Gastrocnemius medialis (tissue), 4 donors: ENCODE results near the gene COX14. TPM values are rescaled to one million over a fixed set of nuclear protein-coding genes. Genes with fewer than 3 reads are reported as not detected.
A peak's percentile ranks its signal among the peaks of the same experiment; 100 is the strongest.

Experiments used
- ATAC-seq, 2 donors: fragments of 150-250 bp; one replicate each; pipeline ENCODE4 v1.9.1; 2016
- DNase-seq, 2 donors: peaks; one replicate each; pipeline ENCODE4 v3.0.0-alpha.2; 2019
- H3K27ac ChIP-seq, 4 donors: fragments of 200-600 bp; sonication (generic); 1 replicate in 1 of 4; 2 replicates in 3 of 4; pipeline ENCODE4 v1.5.1; 2016 to 2018; ENCODE audit warnings: mild to moderate bottlenecking in 2 of 4, moderate library complexity in 1 of 4
- H3K27me3 ChIP-seq, 3 donors: fragments of 200-600 bp; sonication (generic) in 2 of 3; 1 replicate in 1 of 3; 2 replicates in 2 of 3; pipeline versions ENCODE4 v1.5.1 to v1.6.0; 2016 to 2019; ENCODE audit warnings: mild to moderate bottlenecking in 1 of 3, moderate library complexity in 1 of 3
- H3K36me3 ChIP-seq, 2 donors: fragments of 200-600 bp; sonication (generic) in 1 of 2; one replicate each; pipeline ENCODE4 v1.5.1; 2017 to 2018
- H3K4me1 ChIP-seq, 2 donors: fragments of 200-600 bp; sonication (generic) in 1 of 2; one replicate each; pipeline ENCODE4 v1.5.1; 2016 to 2017; ENCODE audit warnings: mild to moderate bottlenecking in 2 of 2
- H3K4me3 ChIP-seq, 4 donors: fragments of 200-600 bp; sonication (generic) in 3 of 4; 1 replicate in 1 of 4; 2 replicates in 3 of 4; pipeline ENCODE4 v1.5.1; 2016 to 2019; ENCODE audit warnings: mild to moderate bottlenecking in 2 of 4
- H3K9me3 ChIP-seq, 3 donors: fragments of 200-600 bp; sonication (generic) in 2 of 3; 1 replicate in 1 of 3; 2 replicates in 2 of 3; pipeline ENCODE4 v1.5.1; 2016 to 2019
- CTCF ChIP-seq, 5 experiments: fragments of 450-650 bp in 3 of 5; fragments of 200-600 bp in 2 of 5; sonication (generic) in 2 of 5; IDR thresholded peaks in 4 of 5; conservative IDR thresholded peaks in 1 of 5; 1 replicate in 4 of 5; 2 replicates in 1 of 5; pipeline ENCODE4 v1.5.1; 2016 to 2019; ENCODE audit warnings: antibody characterized with exemption in 5 of 5, mild to moderate bottlenecking in 3 of 5, moderate library complexity in 3 of 5
- POLR2A ChIP-seq, 2 donors: fragments of 450-650 bp; IDR thresholded peaks; one replicate each; pipeline ENCODE4 v1.6.1; 2017; ENCODE audit warnings: antibody characterized with exemption in 2 of 2, mild to moderate bottlenecking in 2 of 2, moderate library complexity in 2 of 2
- in situ Hi-C, 4 donors: fragments of 200-750 bp; cut with MboI; loops; one replicate each; pipeline versions ENCODE4 v1.15.0 to v1.8.0; 2017; ENCODE audit warnings: low sequenced_read_pairs in 4 of 4
- intact Hi-C: fragments of 100-400 bp; cut with DNase I; formaldehyde crosslinking; loops from one replicate; pipeline ENCODE4 v1.15.1; 2023; ENCODE audit warnings: low total_unique reads
- total RNA-seq, 4 donors: library from RNA; depleted of rRNA; stranded (reverse); fragments of >200 nt; gene quantifications; one replicate each; pipeline versions ENCODE4 v1.1.0 to v1.2.3, GENCODE V29; 2016

Gene COX14
- total RNA-seq, 4 donors from 2014 or later: 98.8 to 137 (median 106) TPM

- peaks cover 3 to 54% of the 10 kb centered on the region in 2 donors for H3K36me3 ChIP-seq
Observed at GRCh38 chr12:50099302-50100008, 12.6 kb upstream of the COX14 start.

GRCh38 chr12:50100561-50100960 is 11.5 kb upstream of the COX14 start:
- peaks cover 28 to 30% of the 10 kb centered on the region in 2 donors for H3K4me1 ChIP-seq
- no peaks in the 10 kb centered on the region for H3K27me3 ChIP-seq
- intact Hi-C loops (no loop called here), in situ Hi-C loops (loop anchor here in 1 of 4 donors (10.0 kb wide), 1 partner anchor 64 kb away; the partner anchor contains the start of gene CERS5)
- H3K9me3 ChIP-seq: no peaks in the 10 kb centered on the region
- ATAC-seq (no peak), DNase-seq (no peak)
- peaks cover 3 to 43% of the 10 kb centered on the region in 2 donors for H3K36me3 ChIP-seq
- TF ChIP-seq CTCF (IDR thresholded peaks at IDR 0.05 in 4 of 5, conservative IDR thresholded peaks at IDR 0.05 in 1 of 5): no peak
- TF ChIP-seq POLR2A (IDR thresholded peaks at IDR 0.05): no peak
- H3K27ac ChIP-seq: no peak overlapping the region
- H3K4me3 ChIP-seq: no peak overlapping the region

More at GRCh38 chr12:50099302-50100008, 12.6 kb upstream of the COX14 start:
- intact Hi-C loops: no loop called here
- Histone ChIP-seq H3K4me3 (no peak overlapping the region), H3K4me1 (peaks cover 18 to 19% of the 10 kb centered on the region in 2 donors), H3K9me3 (no peaks in the 10 kb centered on the region), H3K27ac (peak overlapping the region in 1 of 4 donors; percentile 5), H3K27me3 (no peaks in the 10 kb centered on the region)
- in situ Hi-C loops: loop anchor here in 2 of 4 donors (10.0 to 25.0 kb wide), 2 partner anchors 65 to 213 kb away; partner anchors contain the start of gene CERS5 (in 1 of the 2)
- TF ChIP-seq CTCF (IDR thresholded peaks at IDR 0.05 in 4 of 5, conservative IDR thresholded peaks at IDR 0.05 in 1 of 5): no peak
- no peak for TF ChIP-seq POLR2A (IDR thresholded peaks at IDR 0.05)
- DNase-seq (no peak), ATAC-seq (no peak)

- in situ Hi-C loops: loop anchor here in 1 of 4 donors (10.0 kb wide), 1 partner anchor 63 kb away; the partner anchor contains the start of gene CERS5
- no peak overlapping the region for H3K4me3 ChIP-seq
- intact Hi-C loops: no loop called here
- peaks cover 39 to 41% of the 10 kb centered on the region in 2 donors for H3K4me1 ChIP-seq
- no peaks in the 10 kb centered on the region for H3K9me3 ChIP-seq
- no peak for DNase-seq
- H3K27ac ChIP-seq: peak overlapping the region; percentile 30 to 95 (median 95)
- no peak for ATAC-seq
- peaks cover 0 to 34% of the 10 kb centered on the region in 2 donors for H3K36me3 ChIP-seq
- TF ChIP-seq POLR2A (IDR thresholded peaks at IDR 0.05) (no peak), CTCF (IDR thresholded peaks at IDR 0.05 in 4 of 5, conservative IDR thresholded peaks at IDR 0.05 in 1 of 5) (peak in 4 of 5 experiments; percentile 11 to 43 (median 31))
- no peaks in the 10 kb centered on the region for H3K27me3 ChIP-seq
Observed at GRCh38 chr12:50101663-50102062, 10.4 kb upstream of the COX14 start.

- H3K36me3 ChIP-seq: peaks cover 0 to 34% of the 10 kb centered on the region in 2 donors
- no peaks in the 10 kb centered on the region for H3K27me3 ChIP-seq
- no peak for ATAC-seq
Observed at GRCh38 chr12:50102131-50102531, 9.9 kb upstream of the COX14 start.

More at GRCh38 chr12:50102131-50102531, 9.9 kb upstream of the COX14 start:
- Histone ChIP-seq H3K27ac (peak overlapping the region; percentile 92 to 95 (median 95)), H3K9me3 (no peaks in the 10 kb centered on the region), H3K4me3 (no peak overlapping the region), H3K4me1 (peaks cover 44 to 45% of the 10 kb centered on the region in 2 donors)
- no peak for DNase-seq
- intact Hi-C loops: no loop called here
- no peak for TF ChIP-seq POLR2A (IDR thresholded peaks at IDR 0.05)
- TF ChIP-seq CTCF (IDR thresholded peaks at IDR 0.05 in 4 of 5, conservative IDR thresholded peaks at IDR 0.05 in 1 of 5): no peak
- in situ Hi-C loops: loop anchor here in 1 of 4 donors (10.0 kb wide), 1 partner anchor 63 kb away; the partner anchor contains the start of gene CERS5
